Upper lobe of left lung (tissue), 6 donors: ENCODE measurements around the gene GRAP. TPM values are rescaled to one million over a fixed set of nuclear protein-coding genes. Genes with fewer than 3 reads are reported as not detected.
A peak's percentile ranks its signal among the peaks of the same experiment; 100 is the strongest.

Experiments used
- ATAC-seq, 2 donors: fragments of 200-7000 bp; cut with Tn5 transposase; one replicate each; pipeline ENCODE4 v1.9.1; 2022; ENCODE audit warnings: mild to moderate bottlenecking in 2 of 2, moderate library complexity in 2 of 2; ENCODE audit not compliant: low FRiP score in 2 of 2
- DNase-seq, 2 donors: peaks; one replicate each; pipeline ENCODE4 v3.0.0-alpha.2; 2019 to 2020
- H3K27ac ChIP-seq, 4 donors: fragments of 200-600 bp; sonication (generic); one replicate each; pipeline ENCODE4 v1.5.1; 2016 to 2019
- H3K27me3 ChIP-seq, 4 donors: fragments of 200-600 bp; sonication (generic); one replicate each; pipeline ENCODE4 v1.5.1; 2017 to 2019
- H3K36me3 ChIP-seq, 4 donors: fragments of 200-600 bp; sonication (generic); one replicate each; pipeline ENCODE4 v1.5.1; 2016 to 2019
- H3K4me1 ChIP-seq, 4 donors: fragments of 200-600 bp; sonication (generic); one replicate each; pipeline ENCODE4 v1.5.1; 2018 to 2019
- H3K4me3 ChIP-seq, 4 donors: fragments of 200-600 bp; sonication (generic); one replicate each; pipeline ENCODE4 v1.5.1; 2017 to 2019; ENCODE audit warnings: mild to moderate bottlenecking in 2 of 4, moderate library complexity in 1 of 4
- H3K9me3 ChIP-seq, 4 donors: fragments of 200-600 bp; sonication (generic); one replicate each; pipeline ENCODE4 v1.5.1; 2018 to 2019
- EP300 ChIP-seq, 4 donors: sonication (generic); formaldehyde crosslinking; IDR thresholded peaks; one replicate each; pipeline ENCODE4 v1.5.1; 2017; ENCODE audit warnings: antibody characterized with exemption in 4 of 4, control low read depth in 2 of 4
- POLR2A ChIP-seq, 4 donors: fragments of 450-650 bp; IDR thresholded peaks; one replicate each; pipeline ENCODE4 v1.5.1; 2016 to 2017; ENCODE audit warnings: antibody characterized with exemption in 4 of 4, mild to moderate bottlenecking in 2 of 4
- POLR2AphosphoS5 ChIP-seq, 2 donors: sonication (generic); formaldehyde crosslinking; IDR thresholded peaks; one replicate each; pipeline ENCODE4 v1.5.1; 2017; ENCODE audit warnings: antibody characterized with exemption in 2 of 2
- WGBS, 2 donors: methylation state at CpG; one replicate each; pipeline ENCODE4 v1.1.5; 2017 to 2018; 5-methylcytosine and 5-hydroxymethylcytosine counted together
- total RNA-seq, 6 donors: library from RNA; depleted of rRNA in 4 of 6; stranded (reverse); fragments of >200 nt in 4 of 6; gene quantifications; one replicate each; pipeline versions ENCODE4 v1.1.0 to v1.2.1, GENCODE V29; 2016 to 2021
- TF ChIP-seq, protein P1 (sequence below), 6 experiments: fragments of 450-650 bp in 4 of 6; fragments of 200-600 bp in 2 of 6; sonication (generic) in 2 of 6; IDR thresholded peaks; one replicate each; pipeline ENCODE4 v1.5.1; 2016 to 2019; ENCODE audit warnings: antibody characterized with exemption in 6 of 6
- donor health status: DM: no; HTN: no; CAD: no; lungs with moderate emphysema.
- donor health status: DM: no; HTN: yes; CAD: no; lungs with severe emphysema.

Gene GRAP
- total RNA-seq, 6 donors from 2014 or later = 3.1 to 11.3 (median 4.8) TPM

GRCh38 chr17:19005137-19005773 lies 41.5 kb downstream of the GRAP start:
- Histone ChIP-seq H3K4me3 (peak overlapping the region in 3 of 4 donors; percentile 64 to 77 (median 69)), H3K36me3 (no peaks in the 10 kb centered on the region), H3K27me3 (no peaks in the 10 kb centered on the region), H3K9me3 (no peaks in the 10 kb centered on the region), H3K27ac (peak overlapping the region; percentile 52 to 85 (median 78)), H3K4me1 (peaks cover 12 to 31% (median 15%) of the 10 kb centered on the region in 4 donors)
- no peak for TF ChIP-seq EP300 (IDR thresholded peaks at IDR 0.05)
- TF ChIP-seq POLR2A (IDR thresholded peaks at IDR 0.05) = no peak
- TF ChIP-seq, protein P1, sequence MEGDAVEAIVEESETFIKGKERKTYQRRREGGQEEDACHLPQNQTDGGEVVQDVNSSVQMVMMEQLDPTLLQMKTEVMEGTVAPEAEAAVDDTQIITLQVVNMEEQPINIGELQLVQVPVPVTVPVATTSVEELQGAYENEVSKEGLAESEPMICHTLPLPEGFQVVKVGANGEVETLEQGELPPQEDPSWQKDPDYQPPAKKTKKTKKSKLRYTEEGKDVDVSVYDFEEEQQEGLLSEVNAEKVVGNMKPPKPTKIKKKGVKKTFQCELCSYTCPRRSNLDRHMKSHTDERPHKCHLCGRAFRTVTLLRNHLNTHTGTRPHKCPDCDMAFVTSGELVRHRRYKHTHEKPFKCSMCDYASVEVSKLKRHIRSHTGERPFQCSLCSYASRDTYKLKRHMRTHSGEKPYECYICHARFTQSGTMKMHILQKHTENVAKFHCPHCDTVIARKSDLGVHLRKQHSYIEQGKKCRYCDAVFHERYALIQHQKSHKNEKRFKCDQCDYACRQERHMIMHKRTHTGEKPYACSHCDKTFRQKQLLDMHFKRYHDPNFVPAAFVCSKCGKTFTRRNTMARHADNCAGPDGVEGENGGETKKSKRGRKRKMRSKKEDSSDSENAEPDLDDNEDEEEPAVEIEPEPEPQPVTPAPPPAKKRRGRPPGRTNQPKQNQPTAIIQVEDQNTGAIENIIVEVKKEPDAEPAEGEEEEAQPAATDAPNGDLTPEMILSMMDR (IDR thresholded peaks at IDR 0.05) = no peak
- no peak for TF ChIP-seq POLR2AphosphoS5 (IDR thresholded peaks at IDR 0.05)
- peak in 1 of 2 donors; percentile 1 for ATAC-seq
- WGBS, 2 donors = 92 to 100% methylated on average over 2 to 9 of the region's 13 CpGs
- DNase-seq = peak in 1 of 2 donors; percentile 66

DNA sequence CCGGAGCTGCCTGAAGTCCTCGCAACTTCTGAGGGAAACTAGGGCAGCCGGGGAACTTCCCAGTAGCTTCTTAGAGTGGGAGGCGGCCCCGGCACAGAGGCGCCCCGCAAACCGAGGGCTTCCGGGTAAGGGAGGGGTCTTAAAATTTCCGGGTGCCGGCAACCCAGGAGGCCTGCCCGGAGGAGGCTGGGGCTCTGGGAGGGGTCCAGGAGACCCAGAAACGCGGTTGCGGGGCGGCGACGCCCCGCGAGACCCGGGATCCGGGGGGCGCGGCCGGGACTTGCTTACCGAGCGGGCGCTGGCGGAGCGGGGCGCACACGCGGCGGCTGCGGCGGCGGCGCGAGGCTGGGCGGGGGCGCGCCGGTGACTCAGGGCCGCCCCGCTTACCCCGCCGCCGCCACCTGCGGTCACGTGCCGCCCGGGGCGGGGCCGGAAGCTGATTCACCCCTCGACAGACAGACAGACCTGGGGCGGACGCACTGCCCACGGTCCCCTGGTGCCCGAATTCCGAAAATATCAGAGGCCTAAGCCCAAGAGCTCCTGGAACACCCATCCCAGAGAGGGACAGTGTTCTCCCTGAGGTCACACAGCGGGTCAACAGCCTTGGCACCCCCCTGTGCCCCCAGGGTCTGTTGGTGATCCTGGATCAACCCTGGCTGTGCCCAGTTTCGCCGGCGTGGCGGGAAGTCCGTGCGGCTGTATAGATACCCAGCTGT lies 42.2 kb downstream of the GRAP start, which contains the start of gene FAM83G:
Gene FAM83G, minus strand, starts transcription at position 344 of the 716 bp plus-strand sequence. CDS start 723 bp downstream, outside the sequence.
- TF ChIP-seq, protein P1 (IDR thresholded peaks at IDR 0.05) = no peak
- peak; percentile 15 to 59 for TF ChIP-seq POLR2AphosphoS5 (IDR thresholded peaks at IDR 0.05)
- TF ChIP-seq POLR2A (IDR thresholded peaks at IDR 0.05) = peak in 3 of 4 donors; percentile 18 to 59 (median 28)

GRCh38 chr17:19003543-19004420 lies 43.0 kb downstream of the GRAP start:
- Histone ChIP-seq H3K27me3 (no peaks in the 10 kb centered on the region), H3K4me1 (peaks cover 12 to 31% (median 15%) of the 10 kb centered on the region in 4 donors), H3K36me3 (no peaks in the 10 kb centered on the region), H3K9me3 (no peaks in the 10 kb centered on the region), H3K27ac (peak overlapping the region; percentile 42 to 76 (median 49)), H3K4me3 (peak overlapping the region; percentile 3 to 77 (median 66))
- peak; percentile 39 to 89 for DNase-seq
- 6 to 17% methylated on average over 20 to 32 of the region's 73 CpGs for WGBS, 2 donors
- ATAC-seq = peak in 1 of 2 donors; percentile 37
- TF ChIP-seq EP300 (IDR thresholded peaks at IDR 0.05) = no peak
- no peak for TF ChIP-seq POLR2AphosphoS5 (IDR thresholded peaks at IDR 0.05)

More for the DNA sequence above, 42.2 kb downstream of the GRAP start, which contains the start of gene FAM83G:
- Histone ChIP-seq H3K4me1 (peaks cover 12 to 31% (median 15%) of the 10 kb centered on the region in 4 donors), H3K27me3 (no peaks in the 10 kb centered on the region), H3K4me3 (peak within 1 kb of the TSS; percentile 3 to 77 (median 66)), H3K27ac (peak within 1 kb of the TSS; percentile 52 to 85 (median 78)), H3K9me3 (no peaks in the 10 kb centered on the region), H3K36me3 (no peaks in the 10 kb centered on the region)
- ATAC-seq = peak; percentile 72 to 86
- WGBS, 2 donors = 20 to 22% methylated on average over 1 to 19 of the region's 67 CpGs
- DNase-seq = peak; percentile 90 to 97

GRCh38 chr17:19002805-19003542 lies 43.8 kb downstream of the GRAP start:
- peaks cover 12 to 31% (median 15%) of the 10 kb centered on the region in 4 donors for H3K4me1 ChIP-seq
- ATAC-seq (no peak), DNase-seq (no peak)
- H3K9me3 ChIP-seq = no peaks in the 10 kb centered on the region
- whole genome bisulfite sequencing, 2 donors = 82 to 87% methylated on average over 9 to 11 of the region's 11 CpGs
- no peaks in the 10 kb centered on the region for H3K27me3 ChIP-seq
- TF ChIP-seq POLR2AphosphoS5 (IDR thresholded peaks at IDR 0.05) (no peak), EP300 (IDR thresholded peaks at IDR 0.05) (no peak), POLR2A (IDR thresholded peaks at IDR 0.05) (no peak)
- TF ChIP-seq, protein P1 (IDR thresholded peaks at IDR 0.05) = no peak
- H3K4me3 ChIP-seq = peak overlapping the region in 1 of 4 donors; percentile 69
- no peaks in the 10 kb centered on the region for H3K36me3 ChIP-seq
- H3K27ac ChIP-seq = no peak overlapping the region
